K562 (cell line): ENCODE results near the gene DAPK1. TPM values are rescaled to one million over a fixed set of nuclear protein-coding genes. Genes with fewer than 3 reads are reported as not detected.
A peak's percentile ranks its signal among the peaks of the same experiment; 100 is the strongest.

Experiments
- CTBP1 ChIP-seq: fragments of 450-650 bp; IDR thresholded peaks from 2 replicates; pipeline ENCODE4 v1.6.1; 2016; ENCODE audit warnings: borderline replicate concordance
- DDX20 ChIP-seq: fragments of 450-650 bp; IDR thresholded peaks from 2 replicates; pipeline ENCODE4 v1.6.1; 2016; ENCODE audit warnings: missing genetic modification characterization, low read depth, mild to moderate bottlenecking, missing compliant biosample characterization, moderate library complexity
- HDAC3 ChIP-seq: fragments of 450-650 bp; IDR thresholded peaks from 2 replicates; pipeline ENCODE4 v1.6.1; 2018; ENCODE audit warnings: borderline replicate concordance, mild to moderate bottlenecking, moderate library complexity; ENCODE audit not compliant: partially characterized antibody
- NCOR1 ChIP-seq: fragments of 450-650 bp; IDR thresholded peaks from 2 replicates; pipeline ENCODE4 v1.6.1; 2016; ENCODE audit warnings: mild to moderate bottlenecking, moderate library complexity
- NONO ChIP-seq, 2 experiments: fragments of 200-400 bp in 1 of 2; fragments of 450-650 bp in 1 of 2; formaldehyde crosslinking in 1 of 2; IDR thresholded peaks; 2 replicates each; pipeline ENCODE4 v1.6.1; 2017; ENCODE audit warnings: low read depth in 2 of 2, mild to moderate bottlenecking in 2 of 2, moderate library complexity in 2 of 2, low read length in 1 of 2
- PCBP2 ChIP-seq: fragments of 200-400 bp; formaldehyde crosslinking; IDR thresholded peaks from 2 replicates; pipeline ENCODE4 v1.6.1; 2018; ENCODE audit warnings: low read length, low read depth, mild to moderate bottlenecking, moderate library complexity; ENCODE audit not compliant: poor library complexity, severe bottlenecking
- POLR2G ChIP-seq: fragments of 200-400 bp; formaldehyde crosslinking; IDR thresholded peaks from 2 replicates; pipeline ENCODE4 v1.6.1; 2017; ENCODE audit warnings: low read depth, mild to moderate bottlenecking, antibody characterized with exemption, low read length, moderate library complexity
- RAD21 ChIP-seq, 2 experiments: fragments of 250-450 bp in 1 of 2; fragments of 450-650 bp in 1 of 2; sonication (Bioruptor Pico) in 1 of 2; formaldehyde crosslinking in 1 of 2; IDR thresholded peaks in 1 of 2; conservative IDR thresholded peaks in 1 of 2; 2 replicates each; pipeline versions ENCODE4 v1.4.0 to v1.8.0; 2020 to 2022; ENCODE audit warnings: mild to moderate bottlenecking in 2 of 2, moderate library complexity in 1 of 2
- RBM15 ChIP-seq: fragments of 200-400 bp; formaldehyde crosslinking; IDR thresholded peaks from 2 replicates; pipeline ENCODE4 v1.6.1; 2018; ENCODE audit warnings: mild to moderate bottlenecking, low read length, moderate library complexity; ENCODE audit not compliant: insufficient read depth
- RCOR1 ChIP-seq, 2 experiments: IDR thresholded peaks; 2 replicates each; pipeline ENCODE4 v1.6.1; 2012; ENCODE audit warnings: low read depth in 2 of 2, low read length in 2 of 2, borderline replicate concordance in 1 of 2, improper control_type of control experiment in 1 of 2
- RNF219 ChIP-seq: fragments of 250-450 bp; sonication (Bioruptor Pico); IDR thresholded peaks from 2 replicates; pipeline ENCODE4 v1.5.0; 2022; ENCODE audit warnings: mild to moderate bottlenecking
- SREBF2 ChIP-seq: sonication (generic); formaldehyde crosslinking; IDR thresholded peaks from 2 replicates; pipeline ENCODE4 v1.4.0; 2020; ENCODE audit warnings: mild to moderate bottlenecking, missing genetic modification reagents
- STAT5A ChIP-seq: IDR thresholded peaks from 2 replicates; pipeline ENCODE4 v1.6.1; 2012; ENCODE audit warnings: low read length, inconsistent platforms, borderline replicate concordance
- TBP ChIP-seq: optimal IDR thresholded peaks from 2 replicates; pipeline ENCODE3; 2011; ENCODE audit warnings: low read depth, low read length, improper control_type of control experiment
- polyA plus RNA-seq, 8 experiments: library from polyadenylated mRNA; depleted of rRNA in 4 of 8; stranded (reverse) in 5 of 8; unstranded in 3 of 8; fragments of >200 nt; fragmentation: Nextera tagmentation in 2 of 8; fragmentation: Illumina TruSeq in 1 of 8; extraction: Ambion mirVana in 2 of 8; extraction: Trizol in 1 of 8; gene quantifications; 2 replicates each; pipeline versions ENCODE4 v1.2.1 to v1.2.3, GENCODE V29; 2011 to 2014; ENCODE audit warnings: inconsistent platforms in 1 of 8, missing spikeins in 1 of 8
- total RNA-seq, 7 experiments: library from RNA; depleted of rRNA in 6 of 7; stranded (reverse); fragments of >200 nt in 6 of 7; fragmentation: Illumina TruSeq in 2 of 7; extraction: Trizol in 2 of 7; gene quantifications; 2 replicates each; pipeline versions ENCODE4 v1.2.1 to v1.2.3, GENCODE V29; 2011 to 2021; ENCODE audit warnings: low replicate concordance in 1 of 7
- TF ChIP-seq, protein P1 (sequence below): fragments of 250-450 bp; sonication (Bioruptor Pico); IDR thresholded peaks from 2 replicates; pipeline ENCODE4 v1.8.0; 2022; ENCODE audit warnings: moderate library complexity, mild to moderate bottlenecking, inconsistent platforms
- TF ChIP-seq, protein P2 (sequence below): fragments of 450-650 bp; formaldehyde crosslinking; IDR thresholded peaks from 2 replicates; pipeline ENCODE4 v1.4.0; 2022; ENCODE audit warnings: mild to moderate bottlenecking, moderate library complexity
- TF ChIP-seq, protein P3 (sequence below): sonication (generic); formaldehyde crosslinking; IDR thresholded peaks from 2 replicates; pipeline ENCODE4 v1.8.0; 2022; ENCODE audit warnings: missing genetic modification reagents, mild to moderate bottlenecking, borderline replicate concordance
- TF ChIP-seq, protein P4 (sequence below): fragments of 150-350 bp; IDR thresholded peaks from 2 replicates; pipeline ENCODE4 v1.6.1; 2014; ENCODE audit warnings: low read depth, mild to moderate bottlenecking, low read length, borderline replicate concordance

The DAPK1 gene
- total and polyA plus RNA-seq, 9 of the 15 experiments (the other 6 are each of a cell fraction or from before 2014, with no cell fraction given) = 1.7 to 26.4 (median 15.8) TPM

DNA sequence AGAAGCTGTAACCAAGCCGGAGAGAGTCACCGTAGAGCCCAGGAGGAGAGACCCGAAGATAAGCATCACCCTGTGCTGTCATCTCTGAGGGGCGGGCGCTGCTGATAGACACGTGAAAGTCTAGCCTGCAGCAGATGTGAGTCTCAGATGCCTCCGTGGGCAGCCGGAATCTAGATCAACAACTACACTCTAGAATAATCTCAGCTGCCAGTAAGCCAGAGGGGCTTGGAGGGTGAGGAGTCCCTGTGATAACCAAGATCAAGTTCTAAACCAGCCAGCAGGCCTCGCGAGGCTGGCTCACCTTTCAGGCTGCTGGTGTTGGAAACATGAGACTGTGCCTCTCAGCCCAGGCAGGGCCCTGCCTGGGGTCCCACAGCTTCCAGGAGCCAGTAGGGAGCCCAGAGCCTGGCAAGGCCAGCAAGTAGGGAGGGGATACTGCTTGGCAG is 54.1 kb downstream of the DAPK1 start (continued):
- TF ChIP-seq STAT5A (peak; percentile 55; the same call in 1 of the 2 replicates), NCOR1 (peak; percentile 83), POLR2G (no peak), SREBF2 (no peak), DDX20 (no peak), RNF219 (CRISPR knock-in tag) (no peak), RBM15 (no peak), PCBP2 (no peak), RCOR1 (IDR thresholded peaks at IDR 0.05; ENCODE audit: borderline replicate concordance in 1 of 2, low read depth in 2 of 2, low read length in 2 of 2) (peak in 1 of 2 experiments; percentile 92; a peak in 2 of 4 replicates), RAD21 (CRISPR knock-in tag; conservative IDR thresholded peaks at IDR 0.05 in 1 of 2, IDR thresholded peaks at IDR 0.05 in 1 of 2) (peak in 1 of 2 experiments; percentile 18; a peak in 2 of 4 replicates), NONO (IDR thresholded peaks at IDR 0.05; ENCODE audit: low read depth in 2 of 2, low read length in 1 of 2) (no peak), HDAC3 (peak; percentile 59), TBP (no peak), CTBP1 (peak; percentile 93)
- TF ChIP-seq, protein P1, sequence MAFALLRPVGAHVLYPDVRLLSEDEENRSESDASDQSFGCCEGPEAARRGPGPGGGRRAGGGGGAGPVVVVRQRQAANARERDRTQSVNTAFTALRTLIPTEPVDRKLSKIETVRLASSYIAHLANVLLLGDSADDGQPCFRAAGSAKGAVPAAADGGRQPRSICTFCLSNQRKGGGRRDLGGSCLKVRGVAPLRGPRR (CRISPR knock-in tag) = no peak
- TF ChIP-seq, protein P2, sequence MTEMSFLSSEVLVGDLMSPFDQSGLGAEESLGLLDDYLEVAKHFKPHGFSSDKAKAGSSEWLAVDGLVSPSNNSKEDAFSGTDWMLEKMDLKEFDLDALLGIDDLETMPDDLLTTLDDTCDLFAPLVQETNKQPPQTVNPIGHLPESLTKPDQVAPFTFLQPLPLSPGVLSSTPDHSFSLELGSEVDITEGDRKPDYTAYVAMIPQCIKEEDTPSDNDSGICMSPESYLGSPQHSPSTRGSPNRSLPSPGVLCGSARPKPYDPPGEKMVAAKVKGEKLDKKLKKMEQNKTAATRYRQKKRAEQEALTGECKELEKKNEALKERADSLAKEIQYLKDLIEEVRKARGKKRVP (CRISPR knock-in tag) = no peak
- TF ChIP-seq, protein P3, sequence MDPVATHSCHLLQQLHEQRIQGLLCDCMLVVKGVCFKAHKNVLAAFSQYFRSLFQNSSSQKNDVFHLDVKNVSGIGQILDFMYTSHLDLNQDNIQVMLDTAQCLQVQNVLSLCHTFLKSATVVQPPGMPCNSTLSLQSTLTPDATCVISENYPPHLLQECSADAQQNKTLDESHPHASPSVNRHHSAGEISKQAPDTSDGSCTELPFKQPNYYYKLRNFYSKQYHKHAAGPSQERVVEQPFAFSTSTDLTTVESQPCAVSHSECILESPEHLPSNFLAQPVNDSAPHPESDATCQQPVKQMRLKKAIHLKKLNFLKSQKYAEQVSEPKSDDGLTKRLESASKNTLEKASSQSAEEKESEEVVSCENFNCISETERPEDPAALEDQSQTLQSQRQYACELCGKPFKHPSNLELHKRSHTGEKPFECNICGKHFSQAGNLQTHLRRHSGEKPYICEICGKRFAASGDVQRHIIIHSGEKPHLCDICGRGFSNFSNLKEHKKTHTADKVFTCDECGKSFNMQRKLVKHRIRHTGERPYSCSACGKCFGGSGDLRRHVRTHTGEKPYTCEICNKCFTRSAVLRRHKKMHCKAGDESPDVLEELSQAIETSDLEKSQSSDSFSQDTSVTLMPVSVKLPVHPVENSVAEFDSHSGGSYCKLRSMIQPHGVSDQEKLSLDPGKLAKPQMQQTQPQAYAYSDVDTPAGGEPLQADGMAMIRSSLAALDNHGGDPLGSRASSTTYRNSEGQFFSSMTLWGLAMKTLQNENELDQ = no peak
- TF ChIP-seq, protein P4, sequence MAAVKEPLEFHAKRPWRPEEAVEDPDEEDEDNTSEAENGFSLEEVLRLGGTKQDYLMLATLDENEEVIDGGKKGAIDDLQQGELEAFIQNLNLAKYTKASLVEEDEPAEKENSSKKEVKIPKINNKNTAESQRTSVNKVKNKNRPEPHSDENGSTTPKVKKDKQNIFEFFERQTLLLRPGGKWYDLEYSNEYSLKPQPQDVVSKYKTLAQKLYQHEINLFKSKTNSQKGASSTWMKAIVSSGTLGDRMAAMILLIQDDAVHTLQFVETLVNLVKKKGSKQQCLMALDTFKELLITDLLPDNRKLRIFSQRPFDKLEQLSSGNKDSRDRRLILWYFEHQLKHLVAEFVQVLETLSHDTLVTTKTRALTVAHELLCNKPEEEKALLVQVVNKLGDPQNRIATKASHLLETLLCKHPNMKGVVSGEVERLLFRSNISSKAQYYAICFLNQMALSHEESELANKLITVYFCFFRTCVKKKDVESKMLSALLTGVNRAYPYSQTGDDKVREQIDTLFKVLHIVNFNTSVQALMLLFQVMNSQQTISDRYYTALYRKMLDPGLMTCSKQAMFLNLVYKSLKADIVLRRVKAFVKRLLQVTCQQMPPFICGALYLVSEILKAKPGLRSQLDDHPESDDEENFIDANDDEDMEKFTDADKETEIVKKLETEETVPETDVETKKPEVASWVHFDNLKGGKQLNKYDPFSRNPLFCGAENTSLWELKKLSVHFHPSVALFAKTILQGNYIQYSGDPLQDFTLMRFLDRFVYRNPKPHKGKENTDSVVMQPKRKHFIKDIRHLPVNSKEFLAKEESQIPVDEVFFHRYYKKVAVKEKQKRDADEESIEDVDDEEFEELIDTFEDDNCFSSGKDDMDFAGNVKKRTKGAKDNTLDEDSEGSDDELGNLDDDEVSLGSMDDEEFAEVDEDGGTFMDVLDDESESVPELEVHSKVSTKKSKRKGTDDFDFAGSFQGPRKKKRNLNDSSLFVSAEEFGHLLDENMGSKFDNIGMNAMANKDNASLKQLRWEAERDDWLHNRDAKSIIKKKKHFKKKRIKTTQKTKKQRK = no peak
